GOT3 (cell line): Measurements from ENCODE around the gene ARL5A.
"Not testable (repeated sequence)": the region's sequence is repeated elsewhere in the genome, so short reads cannot be mapped to it uniquely, and the experiment has no call there.

Experiments
- DNase-seq: peaks from one replicate; lab custom pipeline; 2025; ENCODE audit warnings: mixed read lengths; lab: John Stamatoyannopoulos, UW

The ARL5A gene, protein sequence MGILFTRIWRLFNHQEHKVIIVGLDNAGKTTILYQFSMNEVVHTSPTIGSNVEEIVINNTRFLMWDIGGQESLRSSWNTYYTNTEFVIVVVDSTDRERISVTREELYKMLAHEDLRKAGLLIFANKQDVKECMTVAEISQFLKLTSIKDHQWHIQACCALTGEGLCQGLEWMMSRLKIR

GRCh38 chr2:151828143-151828889 lies at the start of gene ARL5A:
Gene ARL5A, minus strand, starts transcription at chr2:151828421. Its CDS starts 245 bp downstream, at chr2:151828176.
- DNase-seq, result peak; percentile 76

GRCh38 chr2:151875631-151876030 lies 47.4 kb upstream of the ARL5A start:
- not testable (repeated sequence) for DNase-seq

DNA sequence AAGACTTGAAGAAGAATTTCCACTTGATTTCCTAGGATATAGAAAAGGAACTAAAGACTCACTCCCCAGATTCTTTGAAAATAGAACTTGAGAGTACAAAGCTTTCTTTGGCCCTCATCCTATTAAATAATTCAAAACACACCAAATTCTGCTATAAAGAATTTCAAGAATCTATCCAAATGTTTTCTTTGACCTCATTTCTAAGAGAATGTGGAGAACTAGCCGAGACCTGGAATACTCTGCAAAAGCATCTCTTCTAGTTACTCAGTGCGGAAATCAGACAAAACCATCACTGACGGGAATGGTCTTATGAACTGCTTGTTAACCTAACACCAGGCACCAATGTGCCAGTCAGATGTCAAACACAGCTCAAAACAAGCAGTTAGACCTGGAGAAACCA lies 44.2 kb upstream of the ARL5A start:
- no peak for DNase-seq

- DNase-seq, result no peak
Measured at GRCh38 chr2:151869291-151869690, 41.1 kb upstream of the ARL5A start.

- DNase-seq, result no peak
Measured at GRCh38 chr2:151862700-151863099, 34.5 kb upstream of the ARL5A start.

DNA sequence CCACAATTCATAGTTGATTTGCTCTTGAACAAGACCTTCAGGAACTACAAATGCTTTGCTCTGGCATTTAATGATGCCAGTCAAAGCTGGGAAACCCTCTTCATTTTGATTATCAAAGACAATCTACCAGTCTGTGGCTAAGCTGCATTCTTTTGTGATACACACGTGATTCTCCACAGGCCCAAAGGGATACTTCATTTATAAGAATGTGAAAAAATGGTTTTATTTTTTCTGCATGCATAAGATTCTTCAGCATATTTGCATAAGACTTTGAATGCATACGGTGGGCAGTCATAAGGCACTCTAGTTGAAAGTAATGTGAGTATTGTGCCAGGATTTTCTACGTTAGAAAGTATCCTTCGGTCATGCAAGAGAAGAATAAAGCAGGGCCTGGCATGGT lies 33.0 kb upstream of the ARL5A start:
- no peak for DNase-seq

- no peak for DNase-seq
Measured at GRCh38 chr2:151860613-151861146, 32.5 kb upstream of the ARL5A start.

- no peak for DNase-seq
Measured at GRCh38 chr2:151860210-151860609, 32.0 kb upstream of the ARL5A start.

GRCh38 chr2:151857650-151858049 lies 29.4 kb upstream of the ARL5A start:
- no peak for DNase-seq

DNA sequence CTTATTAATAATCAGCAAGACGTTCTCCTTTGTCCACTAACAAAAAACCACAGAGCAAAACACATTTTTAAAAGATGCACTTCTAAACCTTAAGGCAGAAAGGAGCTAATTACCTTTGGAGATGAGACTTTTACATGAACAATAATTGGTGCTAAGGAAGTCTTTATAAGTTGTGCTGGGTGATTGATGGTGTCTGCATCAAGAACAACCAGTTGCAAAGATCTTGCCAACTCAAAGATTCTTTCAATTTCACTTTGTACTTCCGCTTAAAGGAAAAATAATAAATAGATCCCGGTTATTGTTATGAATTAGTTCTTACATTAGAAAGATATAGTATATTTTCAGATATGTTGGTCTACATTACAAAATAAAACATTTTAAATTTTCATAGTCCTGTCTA lies 26.9 kb upstream of the ARL5A start:
- DNase-seq, result no peak

- DNase-seq, result no peak
Measured at GRCh38 chr2:151853070-151853758, 25.0 kb upstream of the ARL5A start.

- no peak for DNase-seq
Measured at GRCh38 chr2:151852260-151853069, 24.2 kb upstream of the ARL5A start.

GRCh38 chr2:151851761-151852160 lies 23.5 kb upstream of the ARL5A start:
- DNase-seq, result no peak

DNA sequence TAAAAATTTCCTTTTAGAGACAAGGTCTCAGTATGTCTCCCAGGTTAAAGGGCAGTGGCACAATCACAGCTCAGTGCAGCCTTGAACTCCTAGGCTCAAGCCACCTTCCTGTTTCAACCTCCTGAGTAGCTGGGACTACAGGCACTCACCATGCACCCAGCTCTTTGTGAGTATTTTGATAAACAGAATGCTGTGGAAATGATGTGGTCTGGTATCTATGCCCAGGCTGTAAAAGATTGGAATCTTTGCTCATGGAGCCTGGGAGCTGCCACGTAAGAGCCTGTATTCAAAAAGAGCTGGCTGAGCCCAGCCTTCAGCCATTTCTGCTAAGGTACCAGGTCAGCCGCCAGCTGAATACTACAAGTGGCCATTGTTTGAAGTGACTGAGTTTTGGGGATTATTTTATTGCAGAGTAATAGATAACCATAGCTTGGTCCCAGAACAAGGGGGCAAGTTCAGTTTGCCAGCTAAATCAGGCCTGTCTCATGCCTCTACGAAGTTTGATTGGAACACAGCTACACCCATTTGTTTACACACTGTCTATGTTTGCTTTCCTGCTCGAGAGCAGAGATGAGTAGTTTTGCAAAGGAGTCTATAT lies 21.3 kb upstream of the ARL5A start:
- no peak for DNase-seq

DNA sequence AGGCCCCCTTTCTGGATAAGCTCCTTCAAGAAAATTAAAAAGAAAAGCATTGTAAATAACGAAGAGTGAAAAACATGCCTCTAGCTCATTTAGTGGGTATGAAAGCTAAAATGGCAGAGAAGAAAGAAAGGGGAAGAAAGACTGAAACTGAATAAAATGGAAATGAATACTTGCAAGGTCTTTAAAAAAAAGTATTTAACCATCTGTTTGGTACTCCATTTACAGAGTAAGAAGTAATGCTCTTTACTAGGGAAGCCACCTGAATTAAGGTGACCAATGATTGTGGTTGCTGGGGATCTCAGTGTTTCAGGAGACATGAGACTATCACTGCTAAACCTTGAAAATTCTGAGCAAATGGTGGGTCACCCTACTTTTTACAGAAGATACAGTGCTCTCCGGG lies 17.7 kb upstream of the ARL5A start:
- no peak for DNase-seq

DNA sequence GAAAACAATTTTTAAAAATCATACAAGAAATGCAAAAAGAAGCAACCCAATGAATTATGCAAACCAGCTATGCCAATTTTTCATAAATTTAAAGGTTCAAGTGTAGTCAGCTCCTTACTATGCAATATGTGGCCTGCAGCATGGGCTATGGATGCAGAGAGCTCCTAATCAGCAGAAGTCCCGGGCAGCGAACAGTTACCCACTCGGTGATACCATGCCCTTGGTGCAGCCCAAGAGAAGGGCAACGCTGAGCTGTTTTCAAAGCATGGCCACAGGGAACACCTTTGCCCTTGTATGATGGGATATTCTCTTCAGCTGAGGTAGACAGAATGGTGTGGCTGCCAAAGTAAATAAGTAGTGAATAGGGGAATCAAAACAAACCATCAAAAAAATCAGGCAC lies 17.3 kb upstream of the ARL5A start:
- DNase-seq, result no peak

DNA sequence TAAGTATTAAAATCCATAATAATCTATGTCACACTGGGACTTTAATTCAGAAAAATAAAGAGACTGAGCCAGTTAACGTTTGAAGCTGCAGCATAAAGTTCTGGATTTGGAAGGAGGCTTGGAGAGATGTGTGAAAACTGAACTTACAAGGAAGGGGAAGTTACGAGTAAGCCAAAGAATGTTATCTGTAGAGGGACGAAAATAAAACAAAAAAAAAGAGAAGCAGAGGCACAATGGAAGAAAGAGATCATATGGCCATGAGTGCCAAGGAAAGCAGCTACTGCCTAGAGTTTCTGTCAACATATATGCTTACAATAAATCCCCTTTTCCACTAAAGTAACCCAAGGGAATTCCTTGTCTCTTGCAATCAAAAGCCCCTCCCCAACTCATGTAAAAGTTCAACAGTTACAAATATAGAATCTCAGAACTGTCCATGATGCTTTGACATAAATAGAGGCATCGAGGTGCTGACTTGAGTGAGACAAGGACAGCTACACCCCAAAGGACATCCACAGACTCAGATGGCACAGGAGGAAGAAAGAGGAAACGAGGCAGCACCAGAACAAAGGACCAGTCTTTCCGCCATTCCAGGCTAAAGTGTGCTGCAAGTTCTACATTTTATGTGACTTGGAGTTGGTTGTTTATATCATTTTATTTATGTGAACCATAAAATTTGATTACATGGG lies 16.1 kb upstream of the ARL5A start:
- no peak for DNase-seq

- no peak for DNase-seq
Measured at GRCh38 chr2:151843691-151844061, 15.5 kb upstream of the ARL5A start.

GRCh38 chr2:151842830-151843690 lies 14.8 kb upstream of the ARL5A start:
- no peak for DNase-seq

DNA sequence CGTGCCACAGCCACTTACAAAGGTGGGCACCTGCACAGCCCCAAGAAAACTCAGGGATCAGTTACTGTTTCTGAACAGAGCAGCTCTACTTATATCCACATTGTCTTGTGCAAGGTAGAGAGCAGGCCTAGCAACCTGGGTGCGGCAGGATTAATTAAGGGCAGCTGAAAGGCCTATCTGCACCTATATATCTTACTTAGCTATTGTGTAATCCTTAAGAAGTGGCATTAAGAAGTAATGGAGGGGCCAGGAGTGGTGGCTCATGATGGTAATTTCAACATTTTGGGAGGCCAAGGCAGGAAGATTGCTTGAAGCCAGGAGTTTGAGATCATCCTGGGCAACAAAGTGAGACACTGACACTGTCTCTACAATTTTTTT lies 12.8 kb upstream of the ARL5A start:
- DNase-seq, result no peak
